Ishikawa (cell line): Measurements from ENCODE around the gene EHBP1L1.

Experiments used
- CEBPB ChIP-seq: IDR thresholded peaks from 2 replicates; pipeline ENCODE4 v1.6.1; 2012
- CREB1 ChIP-seq: IDR thresholded peaks from 2 replicates; pipeline ENCODE4 v1.6.1; 2012; ENCODE audit warnings: low read depth
- EGR1 ChIP-seq: IDR thresholded peaks from 2 replicates; pipeline ENCODE4 v1.6.1; 2012
- EP300 ChIP-seq: IDR thresholded peaks from 2 replicates; pipeline ENCODE4 v1.6.1; 2012; ENCODE audit warnings: borderline replicate concordance
- FOXM1 ChIP-seq: IDR thresholded peaks from 2 replicates; pipeline ENCODE4 v1.6.1; 2012; ENCODE audit warnings: low read depth, borderline replicate concordance
- NFIC ChIP-seq: IDR thresholded peaks from 2 replicates; pipeline ENCODE4 v1.6.1; 2012
- RAD21 ChIP-seq: IDR thresholded peaks from 2 replicates; pipeline ENCODE4 v1.6.1; 2012; ENCODE audit warnings: low read depth
- TAF1 ChIP-seq: IDR thresholded peaks from 2 replicates; pipeline ENCODE4 v1.6.1; 2012; ENCODE audit warnings: low read depth, mild to moderate bottlenecking
- TCF12 ChIP-seq: IDR thresholded peaks from 2 replicates; pipeline ENCODE4 v1.6.1; 2012; ENCODE audit warnings: low read depth
- TEAD4 ChIP-seq: IDR thresholded peaks from 2 replicates; pipeline ENCODE4 v1.6.1; 2012
- YY1 ChIP-seq: IDR thresholded peaks from 2 replicates; pipeline ENCODE4 v1.6.1; 2012; ENCODE audit warnings: low read depth
- ZBTB7A ChIP-seq: IDR thresholded peaks from 2 replicates; pipeline ENCODE4 v1.6.1; 2012; ENCODE audit warnings: low read depth
- TF ChIP-seq, protein P1 (sequence below): IDR thresholded peaks from 2 replicates; pipeline ENCODE4 v1.6.1; 2012
- TF ChIP-seq, protein P2 (sequence below): IDR thresholded peaks from 2 replicates; pipeline ENCODE4 v1.6.1; 2012
- TF ChIP-seq, protein P3 (sequence below): IDR thresholded peaks from 2 replicates; pipeline ENCODE4 v1.6.1; 2012; ENCODE audit warnings: low read depth, mild to moderate bottlenecking

The EHBP1L1 gene

DNA sequence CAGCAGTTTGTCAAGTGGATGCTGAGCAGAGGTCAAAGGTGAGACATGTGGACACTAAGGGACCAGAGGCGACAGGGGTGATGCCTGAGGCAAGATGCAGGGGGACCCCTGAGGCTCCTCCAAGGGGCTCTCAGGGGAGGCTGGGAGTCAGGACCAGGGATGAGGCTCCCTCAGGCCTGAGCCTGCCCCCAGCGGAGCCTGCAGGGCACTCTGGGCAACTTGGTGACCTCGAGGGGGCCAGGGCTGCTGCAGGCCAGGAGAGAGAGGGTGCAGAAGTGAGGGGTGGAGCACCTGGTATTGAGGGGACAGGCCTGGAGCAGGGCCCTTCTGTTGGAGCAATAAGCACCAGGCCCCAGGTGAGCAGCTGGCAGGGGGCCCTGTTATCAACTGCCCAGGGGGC, 6.1 kb downstream of the EHBP1L1 start:
- TF ChIP-seq EP300 (no peak), TCF12 (no peak), NFIC (no peak), CREB1 (no peak), CEBPB (no peak), YY1 (no peak), RAD21 (no peak), TEAD4 (no peak), FOXM1 (no peak), ZBTB7A (no peak), TAF1 (no peak), EGR1 (no peak)
- TF ChIP-seq, protein P1, sequence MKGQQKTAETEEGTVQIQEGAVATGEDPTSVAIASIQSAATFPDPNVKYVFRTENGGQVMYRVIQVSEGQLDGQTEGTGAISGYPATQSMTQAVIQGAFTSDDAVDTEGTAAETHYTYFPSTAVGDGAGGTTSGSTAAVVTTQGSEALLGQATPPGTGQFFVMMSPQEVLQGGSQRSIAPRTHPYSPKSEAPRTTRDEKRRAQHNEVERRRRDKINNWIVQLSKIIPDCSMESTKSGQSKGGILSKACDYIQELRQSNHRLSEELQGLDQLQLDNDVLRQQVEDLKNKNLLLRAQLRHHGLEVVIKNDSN = no peak
- TF ChIP-seq, protein P2, sequence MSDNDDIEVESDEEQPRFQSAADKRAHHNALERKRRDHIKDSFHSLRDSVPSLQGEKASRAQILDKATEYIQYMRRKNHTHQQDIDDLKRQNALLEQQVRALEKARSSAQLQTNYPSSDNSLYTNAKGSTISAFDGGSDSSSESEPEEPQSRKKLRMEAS = no peak
- TF ChIP-seq, protein P3, sequence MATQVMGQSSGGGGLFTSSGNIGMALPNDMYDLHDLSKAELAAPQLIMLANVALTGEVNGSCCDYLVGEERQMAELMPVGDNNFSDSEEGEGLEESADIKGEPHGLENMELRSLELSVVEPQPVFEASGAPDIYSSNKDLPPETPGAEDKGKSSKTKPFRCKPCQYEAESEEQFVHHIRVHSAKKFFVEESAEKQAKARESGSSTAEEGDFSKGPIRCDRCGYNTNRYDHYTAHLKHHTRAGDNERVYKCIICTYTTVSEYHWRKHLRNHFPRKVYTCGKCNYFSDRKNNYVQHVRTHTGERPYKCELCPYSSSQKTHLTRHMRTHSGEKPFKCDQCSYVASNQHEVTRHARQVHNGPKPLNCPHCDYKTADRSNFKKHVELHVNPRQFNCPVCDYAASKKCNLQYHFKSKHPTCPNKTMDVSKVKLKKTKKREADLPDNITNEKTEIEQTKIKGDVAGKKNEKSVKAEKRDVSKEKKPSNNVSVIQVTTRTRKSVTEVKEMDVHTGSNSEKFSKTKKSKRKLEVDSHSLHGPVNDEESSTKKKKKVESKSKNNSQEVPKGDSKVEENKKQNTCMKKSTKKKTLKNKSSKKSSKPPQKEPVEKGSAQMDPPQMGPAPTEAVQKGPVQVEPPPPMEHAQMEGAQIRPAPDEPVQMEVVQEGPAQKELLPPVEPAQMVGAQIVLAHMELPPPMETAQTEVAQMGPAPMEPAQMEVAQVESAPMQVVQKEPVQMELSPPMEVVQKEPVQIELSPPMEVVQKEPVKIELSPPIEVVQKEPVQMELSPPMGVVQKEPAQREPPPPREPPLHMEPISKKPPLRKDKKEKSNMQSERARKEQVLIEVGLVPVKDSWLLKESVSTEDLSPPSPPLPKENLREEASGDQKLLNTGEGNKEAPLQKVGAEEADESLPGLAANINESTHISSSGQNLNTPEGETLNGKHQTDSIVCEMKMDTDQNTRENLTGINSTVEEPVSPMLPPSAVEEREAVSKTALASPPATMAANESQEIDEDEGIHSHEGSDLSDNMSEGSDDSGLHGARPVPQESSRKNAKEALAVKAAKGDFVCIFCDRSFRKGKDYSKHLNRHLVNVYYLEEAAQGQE = no peak

DNA sequence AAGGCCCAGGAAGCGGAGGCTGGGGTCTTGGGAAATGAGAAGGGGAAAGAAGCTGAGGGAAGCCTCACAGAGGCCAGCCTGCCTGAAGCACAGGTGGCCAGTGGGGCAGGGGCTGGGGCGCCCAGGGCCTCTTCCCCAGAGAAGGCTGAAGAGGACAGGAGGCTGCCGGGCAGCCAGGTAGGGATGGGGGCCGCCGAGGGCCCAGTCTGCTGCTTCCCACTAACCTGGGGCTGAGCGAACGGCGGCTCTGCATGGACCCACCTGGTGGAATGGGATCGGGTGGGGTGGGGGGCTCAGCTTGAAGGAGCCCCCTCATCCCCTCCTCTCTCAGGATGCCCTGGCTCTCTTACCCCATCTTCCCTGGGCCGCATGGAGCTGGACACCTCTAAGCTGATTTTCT, 7.7 kb downstream of the EHBP1L1 start:
- TF ChIP-seq CEBPB (no peak), NFIC (no peak), TAF1 (no peak), YY1 (no peak), CREB1 (no peak), EGR1 (no peak)

DNA sequence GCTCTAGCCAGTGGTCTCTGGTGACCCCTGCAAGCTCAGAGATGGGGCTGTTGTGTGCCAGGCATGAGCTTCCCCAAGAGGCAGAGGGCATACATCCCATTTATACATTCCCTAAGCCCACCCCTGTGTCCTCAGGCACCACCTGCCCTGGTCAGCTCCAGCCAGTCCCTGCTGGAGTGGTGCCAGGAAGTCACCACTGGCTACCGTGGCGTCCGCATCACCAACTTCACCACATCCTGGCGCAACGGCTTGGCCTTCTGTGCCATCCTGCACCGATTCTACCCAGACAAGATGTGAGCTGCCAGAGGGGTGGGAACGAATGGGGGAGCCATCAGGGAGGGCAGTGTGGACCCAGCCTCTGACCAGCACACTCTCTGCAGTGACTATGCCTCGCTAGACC, 8.3 kb downstream of the EHBP1L1 start:
- TF ChIP-seq FOXM1 (no peak), YY1 (no peak), CEBPB (no peak), NFIC (no peak), ZBTB7A (no peak), TCF12 (no peak), TAF1 (no peak), EP300 (no peak), EGR1 (no peak), CREB1 (no peak), RAD21 (no peak), TEAD4 (no peak)
- TF ChIP-seq, protein P3 = no peak
- TF ChIP-seq, protein P2 = no peak
- TF ChIP-seq, protein P1 = no peak

DNA sequence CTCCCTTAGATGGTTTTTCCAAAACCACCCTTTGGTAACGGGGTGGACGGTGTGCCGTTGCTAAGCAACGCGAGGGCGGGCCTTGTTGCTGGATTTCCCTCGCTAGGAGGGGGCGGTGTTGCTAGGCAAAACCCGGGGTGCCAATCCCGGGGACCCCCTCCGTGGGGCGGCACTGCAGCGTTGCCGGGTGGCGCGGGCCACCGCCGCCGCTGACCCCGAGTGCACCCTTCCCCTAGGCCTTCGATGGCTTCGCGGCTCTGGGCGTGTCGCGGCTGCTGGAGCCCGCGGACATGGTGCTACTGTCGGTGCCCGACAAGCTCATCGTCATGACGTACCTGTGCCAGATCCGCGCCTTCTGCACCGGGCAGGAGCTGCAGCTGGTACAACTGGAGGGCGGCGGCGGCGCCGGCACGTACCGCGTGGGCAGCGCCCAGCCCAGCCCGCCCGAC, 8.9 kb downstream of the EHBP1L1 start:
- TF ChIP-seq, protein P2 = no peak
- no peak for TF ChIP-seq CEBPB
- TF ChIP-seq, protein P3 = no peak
